Myocyte (in vitro differentiated cells): Measurements from ENCODE around the gene TSHZ3. TPM values are rescaled to one million over a fixed set of nuclear protein-coding genes. Genes with fewer than 3 reads are reported as not detected.

Source experiments
- DNase-seq: peaks from one replicate; pipeline ENCODE4 v3.0.0-alpha.2; 2012; ENCODE audit warnings: low read depth
- total RNA-seq: library from RNA; depleted of rRNA; stranded (reverse); fragments of >200 nt; gene quantifications from 2 replicates; pipeline ENCODE4 v1.2.3, GENCODE V29; 2014

TSHZ3 gene
- total RNA-seq, 1 donor from 2014 or later: 8.1 TPM

- DNase-seq: no peak
Measured at GRCh38 chr19:31292639-31293185, 56.5 kb downstream of the TSHZ3 start.

GRCh38 chr19:31290931-31291590 lies 58.2 kb downstream of the TSHZ3 start:
- no peak for DNase-seq

GRCh38 chr19:31289976-31290375 lies 59.3 kb downstream of the TSHZ3 start:
- DNase-seq: peak; percentile 88

GRCh38 chr19:31289381-31289880 lies 59.8 kb downstream of the TSHZ3 start:
- no peak for DNase-seq

GRCh38 chr19:31286491-31286890 lies 62.7 kb downstream of the TSHZ3 start:
- DNase-seq: no peak

GRCh38 chr19:31285744-31286143 lies 63.5 kb downstream of the TSHZ3 start:
- DNase-seq: peak; percentile 90

- DNase-seq: no peak
Measured at GRCh38 chr19:31284621-31285020, 64.6 kb downstream of the TSHZ3 start.

GRCh38 chr19:31283701-31284100 lies 65.5 kb downstream of the TSHZ3 start:
- DNase-seq: no peak

- DNase-seq: no peak
Measured at GRCh38 chr19:31282346-31282745, 66.9 kb downstream of the TSHZ3 start.

GRCh38 chr19:31280287-31281006 lies 68.8 kb downstream of the TSHZ3 start:
- DNase-seq: no peak

GRCh38 chr19:31279436-31279765 lies 69.8 kb downstream of the TSHZ3 start:
- no peak for DNase-seq

- no peak for DNase-seq
Measured at GRCh38 chr19:31278555-31279435, 70.4 kb downstream of the TSHZ3 start.

GRCh38 chr19:31277516-31277915 lies 71.7 kb downstream of the TSHZ3 start:
- no peak for DNase-seq

GRCh38 chr19:31276831-31277230 lies 72.4 kb downstream of the TSHZ3 start:
- no peak for DNase-seq

GRCh38 chr19:31275068-31275334 lies 74.2 kb downstream of the TSHZ3 start:
- no peak for DNase-seq

GRCh38 chr19:31274251-31275067 lies 74.8 kb downstream of the TSHZ3 start:
- no peak for DNase-seq

GRCh38 chr19:31272583-31273106 lies 76.6 kb downstream of the TSHZ3 start:
- no peak for DNase-seq

- DNase-seq: no peak
Measured at GRCh38 chr19:31271306-31271911, 77.8 kb downstream of the TSHZ3 start.

GRCh38 chr19:31270897-31271296 lies 78.3 kb downstream of the TSHZ3 start:
- no peak for DNase-seq

- DNase-seq: no peak
Measured at GRCh38 chr19:31269425-31270127, 79.7 kb downstream of the TSHZ3 start.
